HepG2 (cell line): Measurements from ENCODE around the gene OR1I1. TPM values are rescaled to one million over a fixed set of nuclear protein-coding genes. Genes with fewer than 3 reads are reported as not detected.

ENCODE experiments used
- REPIN1 ChIP-seq: sonication (generic); formaldehyde crosslinking; IDR thresholded peaks from 2 replicates; pipeline ENCODE4 v1.8.0; 2022; ENCODE audit warnings: missing genetic modification reagents, low read depth, mild to moderate bottlenecking, borderline replicate concordance
- TERF1 ChIP-seq: sonication (generic); formaldehyde crosslinking; IDR thresholded peaks from 2 replicates; pipeline ENCODE4 v1.8.0; 2022; ENCODE audit warnings: mild to moderate bottlenecking, missing genetic modification reagents, moderate library complexity
- ZBTB40 ChIP-seq, 2 experiments: fragments of 450-650 bp in 1 of 2; sonication (generic) in 1 of 2; formaldehyde crosslinking in 1 of 2; IDR thresholded peaks; 2 replicates each; pipeline versions ENCODE4 v1.6.1 to v1.8.0; 2016 to 2022; ENCODE audit warnings: antibody characterized with exemption in 1 of 2, mild to moderate bottlenecking in 1 of 2, missing genetic modification reagents in 1 of 2
- ZNF512B ChIP-seq: sonication (generic); formaldehyde crosslinking; IDR thresholded peaks from 2 replicates; pipeline ENCODE4 v1.5.1; 2020; ENCODE audit warnings: missing genetic modification reagents, mild to moderate bottlenecking, borderline replicate concordance
- polyA plus RNA-seq, 8 experiments: library from polyadenylated mRNA; depleted of rRNA in 3 of 8; stranded (reverse) in 7 of 8; unstranded in 1 of 8; fragments of >200 nt; fragmentation: Illumina TruSeq in 4 of 8; extraction: Trizol in 4 of 8; gene quantifications; 2 replicates each; pipeline versions ENCODE4 v1.2.1 to v1.2.3, GENCODE V29; 2011 to 2016; ENCODE audit warnings: low read depth in 4 of 8, missing spikeins in 1 of 8, mixed read lengths in 1 of 8; ENCODE audit not compliant: insufficient read depth in 1 of 8
- total RNA-seq, 5 experiments: library from RNA; depleted of rRNA; stranded (reverse); fragments of >200 nt; fragmentation: Illumina TruSeq; extraction: Trizol; gene quantifications; 2 replicates each; pipeline ENCODE4 v1.2.3, GENCODE V29; 2016; ENCODE audit warnings: low read depth in 1 of 5
- TF ChIP-seq, protein P1 (sequence below): sonication (generic); formaldehyde crosslinking; IDR thresholded peaks from 2 replicates; pipeline ENCODE4 v1.8.1; 2023; ENCODE audit warnings: mild to moderate bottlenecking, missing genetic modification reagents
- TF ChIP-seq, protein P2 (sequence below): sonication (generic); formaldehyde crosslinking; IDR thresholded peaks from 2 replicates; pipeline ENCODE4 v1.8.0; 2022; ENCODE audit warnings: missing genetic modification reagents, low read depth, mild to moderate bottlenecking, borderline replicate concordance
- TF ChIP-seq, protein P3 (sequence below): sonication (generic); formaldehyde crosslinking; IDR thresholded peaks from 2 replicates; pipeline ENCODE4 v1.9.0; 2021; ENCODE audit warnings: missing genetic modification reagents, mild to moderate bottlenecking, borderline replicate concordance

Gene OR1I1
- total and polyA plus RNA-seq, 2 of the 13 experiments (the other 11 are each of a cell fraction or from before 2014, with no cell fraction given), result not detected

DNA sequence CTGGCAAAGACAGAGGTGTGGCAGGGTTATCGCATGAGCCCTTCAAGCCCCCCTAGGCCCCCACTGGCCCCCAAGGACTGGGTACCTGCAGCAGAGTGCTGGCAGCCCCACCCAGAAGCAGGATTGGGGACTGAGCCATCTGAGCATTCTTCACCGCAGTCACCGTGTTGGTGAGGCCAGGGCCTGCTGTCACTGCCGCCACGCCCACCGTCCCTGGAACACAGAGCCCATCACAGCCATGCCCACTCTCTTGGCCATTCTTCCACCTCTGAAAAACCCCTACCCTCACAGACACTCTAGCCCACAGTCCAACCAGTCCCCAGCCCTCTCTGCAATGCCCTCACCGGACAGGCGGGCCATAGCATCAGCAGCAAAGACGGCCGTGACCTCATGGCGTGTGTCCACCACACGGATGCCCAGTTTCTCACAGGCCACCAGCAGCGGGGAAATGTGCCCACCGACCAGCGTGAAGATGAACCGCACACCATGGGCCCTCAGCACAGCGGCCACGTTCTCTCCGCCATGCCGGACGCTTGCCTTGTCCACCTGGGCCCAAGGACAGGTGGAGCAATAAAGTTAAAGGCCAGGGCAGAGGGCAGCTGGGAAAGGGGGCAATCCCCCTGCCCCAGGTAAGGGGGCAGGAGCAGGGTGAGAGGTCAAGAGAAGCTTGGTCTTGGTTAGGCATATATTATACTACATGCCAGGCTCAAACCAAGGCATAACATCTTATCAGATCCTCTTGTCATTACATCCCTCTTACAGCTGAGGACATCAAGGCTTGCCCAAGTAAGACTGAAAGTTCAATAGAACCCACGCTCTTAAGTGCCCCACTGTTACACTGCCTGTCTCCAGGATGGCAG, 41.2 kb downstream of the OR1I1 start (continued):
- no peak for TF ChIP-seq ZBTB40 (IDR thresholded peaks at IDR 0.05)
- peak; percentile 53; the same call in 1 of the 2 replicates for TF ChIP-seq ZBTB40 (CRISPR knock-in tag; IDR thresholded peaks at IDR 0.05)
- TF ChIP-seq TERF1, result no peak
- TF ChIP-seq ZNF512B, result no peak
- no peak for TF ChIP-seq REPIN1 (CRISPR knock-in tag)
- TF ChIP-seq, protein P1, sequence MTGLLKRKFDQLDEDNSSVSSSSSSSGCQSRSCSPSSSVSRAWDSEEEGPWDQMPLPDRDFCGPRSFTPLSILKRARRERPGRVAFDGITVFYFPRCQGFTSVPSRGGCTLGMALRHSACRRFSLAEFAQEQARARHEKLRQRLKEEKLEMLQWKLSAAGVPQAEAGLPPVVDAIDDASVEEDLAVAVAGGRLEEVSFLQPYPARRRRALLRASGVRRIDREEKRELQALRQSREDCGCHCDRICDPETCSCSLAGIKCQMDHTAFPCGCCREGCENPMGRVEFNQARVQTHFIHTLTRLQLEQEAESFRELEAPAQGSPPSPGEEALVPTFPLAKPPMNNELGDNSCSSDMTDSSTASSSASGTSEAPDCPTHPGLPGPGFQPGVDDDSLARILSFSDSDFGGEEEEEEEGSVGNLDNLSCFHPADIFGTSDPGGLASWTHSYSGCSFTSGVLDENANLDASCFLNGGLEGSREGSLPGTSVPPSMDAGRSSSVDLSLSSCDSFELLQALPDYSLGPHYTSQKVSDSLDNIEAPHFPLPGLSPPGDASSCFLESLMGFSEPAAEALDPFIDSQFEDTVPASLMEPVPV (CRISPR knock-in tag), result no peak
- TF ChIP-seq, protein P2, sequence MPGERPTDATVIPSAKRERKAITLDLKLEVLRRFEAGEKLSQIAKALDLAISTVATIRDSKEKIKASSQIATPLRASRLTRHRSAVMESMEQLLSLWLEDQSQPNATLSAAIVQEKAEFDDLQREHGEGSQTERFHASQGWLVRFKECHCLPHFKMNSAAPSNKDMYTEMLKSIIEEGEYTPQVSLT (CRISPR knock-in tag), result no peak
- TF ChIP-seq, protein P3, sequence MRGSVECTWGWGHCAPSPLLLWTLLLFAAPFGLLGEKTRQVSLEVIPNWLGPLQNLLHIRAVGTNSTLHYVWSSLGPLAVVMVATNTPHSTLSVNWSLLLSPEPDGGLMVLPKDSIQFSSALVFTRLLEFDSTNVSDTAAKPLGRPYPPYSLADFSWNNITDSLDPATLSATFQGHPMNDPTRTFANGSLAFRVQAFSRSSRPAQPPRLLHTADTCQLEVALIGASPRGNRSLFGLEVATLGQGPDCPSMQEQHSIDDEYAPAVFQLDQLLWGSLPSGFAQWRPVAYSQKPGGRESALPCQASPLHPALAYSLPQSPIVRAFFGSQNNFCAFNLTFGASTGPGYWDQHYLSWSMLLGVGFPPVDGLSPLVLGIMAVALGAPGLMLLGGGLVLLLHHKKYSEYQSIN, result no peak
